ENCODE data around the gene COL9A3.

COL9A3 gene

GRCh38 chr20:62809530-62810428 is 7.1 kb upstream of the COL9A3 start:
- no peaks in the 10 kb centered on the region for H3K27me3 ChIP-seq (ENCODE audit: low read length)
- peaks cover 9% of the 10 kb centered on the region for H3K79me2 ChIP-seq (ENCODE audit: insufficient read depth, low read length)
- peaks cover 3% of the 10 kb centered on the region; the same call in 1 of the 2 replicates for H3F3A ChIP-seq (ENCODE audit: insufficient read depth)
- H2AFZ ChIP-seq (ENCODE audit: low read depth, low read length, severe bottlenecking), result no peak overlapping the region
- no peaks in the 10 kb centered on the region for H3K36me3 ChIP-seq (ENCODE audit: low read length)
- H3K9ac ChIP-seq (ENCODE audit: low read length), result no peak overlapping the region
- no peak overlapping the region for H3K27ac ChIP-seq (ENCODE audit: low read depth, low read length)
- no peaks in the 10 kb centered on the region for H3K9me3 ChIP-seq (ENCODE audit: insufficient read depth, low read length)
- TF ChIP-seq EZH2phosphoT487 (conservative IDR thresholded peaks at IDR 0.05; ENCODE audit: low read length), result no peak
- TF ChIP-seq, protein P1, sequence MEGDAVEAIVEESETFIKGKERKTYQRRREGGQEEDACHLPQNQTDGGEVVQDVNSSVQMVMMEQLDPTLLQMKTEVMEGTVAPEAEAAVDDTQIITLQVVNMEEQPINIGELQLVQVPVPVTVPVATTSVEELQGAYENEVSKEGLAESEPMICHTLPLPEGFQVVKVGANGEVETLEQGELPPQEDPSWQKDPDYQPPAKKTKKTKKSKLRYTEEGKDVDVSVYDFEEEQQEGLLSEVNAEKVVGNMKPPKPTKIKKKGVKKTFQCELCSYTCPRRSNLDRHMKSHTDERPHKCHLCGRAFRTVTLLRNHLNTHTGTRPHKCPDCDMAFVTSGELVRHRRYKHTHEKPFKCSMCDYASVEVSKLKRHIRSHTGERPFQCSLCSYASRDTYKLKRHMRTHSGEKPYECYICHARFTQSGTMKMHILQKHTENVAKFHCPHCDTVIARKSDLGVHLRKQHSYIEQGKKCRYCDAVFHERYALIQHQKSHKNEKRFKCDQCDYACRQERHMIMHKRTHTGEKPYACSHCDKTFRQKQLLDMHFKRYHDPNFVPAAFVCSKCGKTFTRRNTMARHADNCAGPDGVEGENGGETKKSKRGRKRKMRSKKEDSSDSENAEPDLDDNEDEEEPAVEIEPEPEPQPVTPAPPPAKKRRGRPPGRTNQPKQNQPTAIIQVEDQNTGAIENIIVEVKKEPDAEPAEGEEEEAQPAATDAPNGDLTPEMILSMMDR (IDR thresholded peaks at IDR 0.05; ENCODE audit: insufficient read depth, low read length, poor library complexity, severe bottlenecking), result no peak
- no peak overlapping the region for H3K4me2 ChIP-seq (ENCODE audit: low read depth, low read length, poor library complexity, severe bottlenecking)
- no peak overlapping the region for H3K4me3 ChIP-seq (ENCODE audit: insufficient read depth, low read length, poor library complexity, severe bottlenecking)
- no peaks in the 10 kb centered on the region; the same call in 1 of the 2 replicates for H4K20me1 ChIP-seq (ENCODE audit: low read depth, low read length)
- H3K9me2 ChIP-seq (replicated peaks; ENCODE audit: insufficient read depth, low read length), result no peaks in the 10 kb centered on the region

GRCh38 chr20:62811320-62811719 is 5.5 kb upstream of the COL9A3 start:
- no peak overlapping the region for H2AFZ ChIP-seq (ENCODE audit: low read depth, low read length, severe bottlenecking)
- H3K27ac ChIP-seq (ENCODE audit: low read depth, low read length), result no peak overlapping the region
- no peaks in the 10 kb centered on the region for H3K79me2 ChIP-seq (ENCODE audit: insufficient read depth, low read length)
- H3F3A ChIP-seq (ENCODE audit: insufficient read depth), result peaks cover under 1% of the 10 kb centered on the region; the same call in 1 of the 2 replicates
- no peak overlapping the region for H3K4me2 ChIP-seq (ENCODE audit: low read depth, low read length, poor library complexity, severe bottlenecking)
- no peaks in the 10 kb centered on the region for H4K20me1 ChIP-seq (ENCODE audit: low read depth, low read length)
- H3K4me3 ChIP-seq (ENCODE audit: insufficient read depth, low read length, poor library complexity, severe bottlenecking), result no peak overlapping the region
- no peaks in the 10 kb centered on the region for H3K9me3 ChIP-seq (ENCODE audit: insufficient read depth, low read length)
- no peaks in the 10 kb centered on the region for H3K9me2 ChIP-seq (replicated peaks; ENCODE audit: insufficient read depth, low read length)
- TF ChIP-seq EZH2phosphoT487 (conservative IDR thresholded peaks at IDR 0.05; ENCODE audit: low read length), result no peak
- TF ChIP-seq, protein P1 (IDR thresholded peaks at IDR 0.05; ENCODE audit: insufficient read depth, low read length, poor library complexity, severe bottlenecking), result no peak
- no peaks in the 10 kb centered on the region for H3K27me3 ChIP-seq (ENCODE audit: low read length)
- no peak overlapping the region for H3K9ac ChIP-seq (ENCODE audit: low read length)
- no peaks in the 10 kb centered on the region for H3K36me3 ChIP-seq (ENCODE audit: low read length)

DNA sequence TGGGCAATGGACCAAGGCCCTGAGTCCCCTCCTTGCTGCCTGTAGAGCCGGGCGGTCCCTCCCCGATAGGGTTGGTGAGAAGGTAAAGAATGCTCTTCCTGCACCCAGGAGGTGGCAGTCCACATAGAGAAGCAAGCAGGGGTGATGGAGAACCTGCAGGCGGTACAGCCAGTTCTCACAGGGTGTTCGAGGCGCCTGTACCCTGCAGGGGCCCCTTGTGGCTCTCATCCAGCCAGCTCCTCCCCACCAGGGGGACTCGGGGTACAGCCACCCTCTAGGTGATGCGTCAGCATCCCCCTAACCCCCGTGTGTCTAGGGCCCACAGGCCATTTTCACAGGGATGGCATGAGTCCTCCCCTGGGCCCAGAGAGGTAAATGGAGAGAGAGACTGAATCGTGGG is 5.1 kb upstream of the COL9A3 start:
- no peak for TF ChIP-seq EZH2phosphoT487 (conservative IDR thresholded peaks at IDR 0.05; ENCODE audit: low read length)
- TF ChIP-seq, protein P1 (IDR thresholded peaks at IDR 0.05; ENCODE audit: insufficient read depth, low read length, poor library complexity, severe bottlenecking), result no peak
- no peaks in the 10 kb centered on the region for H3K9me3 ChIP-seq (ENCODE audit: insufficient read depth, low read length)
- no peaks in the 10 kb centered on the region for H3K36me3 ChIP-seq (ENCODE audit: low read length)
- H3K4me3 ChIP-seq (ENCODE audit: insufficient read depth, low read length, poor library complexity, severe bottlenecking), result no peak overlapping the region
- no peaks in the 10 kb centered on the region for H3K79me2 ChIP-seq (ENCODE audit: insufficient read depth, low read length)
- H2AFZ ChIP-seq (ENCODE audit: low read depth, low read length, severe bottlenecking), result no peak overlapping the region
- no peaks in the 10 kb centered on the region for H3K27me3 ChIP-seq (ENCODE audit: low read length)
- no peak overlapping the region for H3K27ac ChIP-seq (ENCODE audit: low read depth, low read length)
- H3F3A ChIP-seq (ENCODE audit: insufficient read depth), result no peaks in the 10 kb centered on the region
- no peaks in the 10 kb centered on the region for H4K20me1 ChIP-seq (ENCODE audit: low read depth, low read length)
- no peak overlapping the region for H3K9ac ChIP-seq (ENCODE audit: low read length)
- H3K9me2 ChIP-seq (replicated peaks; ENCODE audit: insufficient read depth, low read length), result no peaks in the 10 kb centered on the region
- no peak overlapping the region for H3K4me2 ChIP-seq (ENCODE audit: low read depth, low read length, poor library complexity, severe bottlenecking)

Measured in SU-DHL-6 (cell line).